H1 (cell line): ENCODE measurements around the gene SMIM38. TPM values are rescaled to one million over a fixed set of nuclear protein-coding genes. Genes with fewer than 3 reads are reported as not detected.
A peak's percentile ranks its signal among the peaks of the same experiment; 100 is the strongest.

Source experiments
- CTCF ChIA-PET: fragments of 300-600 bp; sonication (Branson Sonifier 250); formaldehyde crosslinking; loops from one replicate; lab custom pipeline; 2021; ENCODE audit not compliant: partially characterized antibody; lab: Charles Lee
- POLR2A ChIA-PET: fragments of 300-600 bp; sonication (Branson Sonifier 250); formaldehyde crosslinking; loops from one replicate; lab custom pipeline; 2021; ENCODE audit warnings: inconsistent platforms; ENCODE audit not compliant: partially characterized antibody; lab: Charles Lee
- DNase-seq, 2 experiments: peaks; one replicate each; pipeline versions ENCODE4 v3.0.0 to v3.0.0-alpha.2; 2010 to 2022; ENCODE audit warnings: low spot score in 2 of 2, low read depth in 1 of 2, mixed read lengths in 1 of 2
- FAIRE-seq: peaks from 2 replicates; lab custom pipeline; 2011; peaks lifted over from hg19 to GRCh38; lab: Jason Lieb, UNC
- H2AFZ ChIP-seq: 2 replicates; pipeline ENCODE4 v1.8.1; 2012; ENCODE audit warnings: low read length, inconsistent platforms
- H2AK5ac ChIP-seq: 2 replicates; pipeline ENCODE4 v1.6.1; 2013; ENCODE audit warnings: low read depth, low read length
- H2BK120ac ChIP-seq: replicated peaks from 2 replicates; pipeline ENCODE3; 2013; ENCODE audit warnings: low read depth, low read length, inconsistent platforms
- H2BK12ac ChIP-seq: 2 replicates; pipeline ENCODE4 v1.6.1; 2013; ENCODE audit warnings: low read depth, low read length
- H2BK15ac ChIP-seq: 2 replicates; pipeline ENCODE4 v1.6.1; 2013; ENCODE audit warnings: low read length
- H2BK20ac ChIP-seq: 2 replicates; pipeline ENCODE4 v1.6.1; 2013; ENCODE audit warnings: low read length
- H2BK5ac ChIP-seq: 2 replicates; pipeline ENCODE4 v1.6.1; 2013; ENCODE audit warnings: low read depth, low read length
- H3K14ac ChIP-seq: 2 replicates; pipeline ENCODE4 v1.6.1; 2013; ENCODE audit warnings: inconsistent platforms; ENCODE audit not compliant: insufficient read length
- H3K18ac ChIP-seq: 2 replicates; pipeline ENCODE4 v1.6.1; 2013; ENCODE audit warnings: low read length; ENCODE audit errors: extremely low read depth
- H3K23ac ChIP-seq: 2 replicates; pipeline ENCODE4 v1.6.1; 2013; ENCODE audit warnings: inconsistent platforms; ENCODE audit not compliant: insufficient read length
- H3K23me2 ChIP-seq: 2 replicates; pipeline ENCODE4 v1.6.1; 2013; ENCODE audit warnings: low read depth, low read length
- H3K27ac ChIP-seq: 2 replicates; pipeline ENCODE4 v1.6.1; 2011; ENCODE audit warnings: low read depth, low read length, inconsistent platforms
- H3K27me3 ChIP-seq, 4 experiments: replicated peaks in 1 of 4; 1 replicate in 1 of 4; 2 replicates in 3 of 4; pipeline versions ENCODE4 v1.6.1 to v1.8.1; 2011 to 2013; ENCODE audit warnings: low read length in 3 of 4, mild to moderate bottlenecking in 3 of 4, inconsistent platforms in 2 of 4, mixed read lengths in 2 of 4, moderate library complexity in 1 of 4; ENCODE audit not compliant: control insufficient read depth in 3 of 4, insufficient read depth in 3 of 4; ENCODE audit errors: extremely low read depth in 1 of 4
- H3K36me3 ChIP-seq, 4 experiments: 2 replicates each; pipeline versions ENCODE4 v1.6.1 to v1.8.1; 2011 to 2013; ENCODE audit warnings: mild to moderate bottlenecking in 4 of 4, low read length in 3 of 4, moderate library complexity in 2 of 4, control low read depth in 1 of 4, inconsistent platforms in 1 of 4; ENCODE audit not compliant: insufficient read depth in 4 of 4, control insufficient read depth in 2 of 4
- H3K4ac ChIP-seq: replicated peaks from 2 replicates; pipeline ENCODE3; 2013; ENCODE audit warnings: low read length, low read depth, mixed read lengths, inconsistent platforms; ENCODE audit not compliant: insufficient read length
- H3K4me1 ChIP-seq, 4 experiments: replicated peaks in 1 of 4; 1 replicate in 1 of 4; 2 replicates in 3 of 4; pipeline versions ENCODE4 v1.6.1 to v1.8.1; 2011 to 2013; ENCODE audit warnings: low read length in 3 of 4, inconsistent platforms in 2 of 4, mixed read lengths in 1 of 4; ENCODE audit not compliant: insufficient read depth in 4 of 4, control insufficient read depth in 3 of 4
- H3K4me2 ChIP-seq, 2 experiments: 2 replicates each; pipeline versions ENCODE4 v1.6.1 to v1.8.1; 2011 to 2013; ENCODE audit warnings: low read depth in 2 of 2, low read length in 2 of 2, control low read depth in 1 of 2, inconsistent platforms in 1 of 2, mild to moderate bottlenecking in 1 of 2; ENCODE audit not compliant: insufficient read depth in 1 of 2
- H3K4me3 ChIP-seq, 4 experiments: fragments of 200-600, 300-600 bp in 1 of 4; sonication (generic), shearing (Covaris generic), sonication (Bioruptor Twin) in 1 of 4; 2 replicates each; pipeline versions ENCODE4 v1.5.1 to v1.8.1; 2011 to 2016; ENCODE audit warnings: low read length in 4 of 4, low read depth in 3 of 4, control low read depth in 2 of 4, inconsistent platforms in 2 of 4, mild to moderate bottlenecking in 2 of 4, mixed read lengths in 1 of 4, moderate library complexity in 1 of 4; ENCODE audit not compliant: insufficient read depth in 2 of 4; ENCODE audit errors: extremely low read depth in 1 of 4
- H3K56ac ChIP-seq: replicated peaks from 2 replicates; pipeline ENCODE3; 2013; ENCODE audit warnings: low read depth, mild to moderate bottlenecking, mixed read lengths, low read length, inconsistent platforms; ENCODE audit not compliant: insufficient read length
- H3K79me1 ChIP-seq: 2 replicates; pipeline ENCODE4 v1.6.1; 2013; ENCODE audit warnings: low read depth, low read length, control low read depth
- H3K79me2 ChIP-seq, 2 experiments: 2 replicates each; pipeline versions ENCODE4 v1.6.1 to v1.8.1; 2012 to 2013; ENCODE audit warnings: low read length in 2 of 2, mild to moderate bottlenecking in 2 of 2, inconsistent platforms in 1 of 2; ENCODE audit not compliant: insufficient read depth in 2 of 2, control insufficient read depth in 1 of 2
- H3K9ac ChIP-seq, 4 experiments: replicated peaks in 1 of 4; 1 replicate in 1 of 4; 2 replicates in 3 of 4; pipeline versions ENCODE4 v1.6.1 to v1.8.1; 2011 to 2013; ENCODE audit warnings: low read depth in 3 of 4, low read length in 3 of 4, control low read depth in 2 of 4, mild to moderate bottlenecking in 2 of 4, moderate library complexity in 2 of 4, inconsistent platforms in 1 of 4; ENCODE audit errors: extremely low read depth in 1 of 4
- H3K9me3 ChIP-seq, 2 experiments: 2 replicates each; pipeline versions ENCODE4 v1.6.1 to v1.8.1; 2012 to 2013; ENCODE audit warnings: mild to moderate bottlenecking in 2 of 2, moderate library complexity in 2 of 2, control low read depth in 1 of 2, inconsistent platforms in 1 of 2, low read depth in 1 of 2, low read length in 1 of 2, mixed read lengths in 1 of 2; ENCODE audit not compliant: insufficient read depth in 2 of 2
- H4K20me1 ChIP-seq, 2 experiments: replicated peaks in 1 of 2; 2 replicates each; pipeline versions ENCODE3 to v1.8.1; 2011 to 2013; ENCODE audit warnings: inconsistent platforms in 2 of 2, low read length in 2 of 2, mild to moderate bottlenecking in 1 of 2; ENCODE audit not compliant: insufficient read depth in 2 of 2, control insufficient read depth in 1 of 2
- H4K5ac ChIP-seq: 2 replicates; pipeline ENCODE4 v1.6.1; 2013; ENCODE audit warnings: low read length, low read depth, mixed read lengths, inconsistent platforms; ENCODE audit not compliant: insufficient read length
- H4K8ac ChIP-seq: 2 replicates; pipeline ENCODE4 v1.8.0; 2013; ENCODE audit warnings: mild to moderate bottlenecking, moderate library complexity, low read length, inconsistent platforms; ENCODE audit not compliant: insufficient read depth; ENCODE audit errors: extremely low read depth
- H4K91ac ChIP-seq: replicated peaks from 2 replicates; pipeline ENCODE3; 2013; ENCODE audit warnings: low read length, mixed read lengths, inconsistent platforms; ENCODE audit not compliant: insufficient read length
- CHD2 ChIP-seq: IDR thresholded peaks from 2 replicates; pipeline ENCODE4 v1.6.1; 2012; ENCODE audit warnings: low read length, improper control_type of control experiment
- CTBP2 ChIP-seq: IDR thresholded peaks from 2 replicates; pipeline ENCODE4 v1.7.0; 2011; ENCODE audit warnings: borderline replicate concordance, mild to moderate bottlenecking, moderate library complexity, mixed read lengths, low read length; ENCODE audit not compliant: insufficient read depth, insufficient read length
- FOSL1 ChIP-seq: IDR thresholded peaks from 2 replicates; pipeline ENCODE4 v1.6.1; 2011; ENCODE audit warnings: mild to moderate bottlenecking, low read depth, low read length, moderate library complexity; ENCODE audit not compliant: insufficient read depth
- HDAC6 ChIP-seq: IDR thresholded peaks from one replicate; pipeline ENCODE4 v1.7.1; 2012; ENCODE audit warnings: low read depth, mild to moderate bottlenecking, inconsistent platforms, low read length, moderate library complexity
- JUN ChIP-seq: IDR thresholded peaks from 2 replicates; pipeline ENCODE4 v1.6.1; 2011; ENCODE audit warnings: low read depth, mild to moderate bottlenecking, improper control_type of control experiment, low read length
- NRF1 ChIP-seq: IDR thresholded peaks from 2 replicates; pipeline ENCODE4 v1.6.1; 2011; ENCODE audit warnings: mild to moderate bottlenecking, low read depth, low read length, improper control_type of control experiment
- RXRA ChIP-seq: IDR thresholded peaks from 2 replicates; pipeline ENCODE4 v1.6.1; 2011; ENCODE audit warnings: low read depth, mild to moderate bottlenecking, low read length, moderate library complexity; ENCODE audit not compliant: insufficient read depth
- SRF ChIP-seq: IDR thresholded peaks from 2 replicates; pipeline ENCODE4 v1.6.1; 2011; ENCODE audit warnings: mild to moderate bottlenecking, low read depth, low read length, moderate library complexity
- TBP ChIP-seq: IDR thresholded peaks from 2 replicates; pipeline ENCODE4 v1.6.1; 2011; ENCODE audit warnings: low read depth, low read length, improper control_type of control experiment
- YY1 ChIP-seq: IDR thresholded peaks from 2 replicates; pipeline ENCODE4 v1.6.1; 2011; ENCODE audit warnings: low read depth, mild to moderate bottlenecking, low read length
- WGBS, 2 experiments: shearing (Covaris generic) in 1 of 2; methylation state at CpG; one replicate each; pipeline versions ENCODE4 v1.1.6 to v1.1.7; 2013 to 2015; ENCODE audit warnings: low lambda C conversion rate in 2 of 2, mixed read lengths in 2 of 2, inconsistent platforms in 1 of 2, low coverage in 1 of 2, missing lambda C conversion rate in 1 of 2; ENCODE audit not compliant: insufficient replicate concordance in 2 of 2, insufficient coverage in 1 of 2, insufficient read length in 1 of 2; ENCODE audit errors: extremely low coverage in 1 of 2, missing lambda C conversion rate in 1 of 2; 5-methylcytosine and 5-hydroxymethylcytosine counted together
- polyA plus RNA-seq, 7 experiments: library from polyadenylated mRNA; depleted of rRNA in 3 of 7; stranded (reverse) in 5 of 7; unstranded in 2 of 7; fragments of >200 nt in 5 of 7; fragments of 200-250 nt in 2 of 7; gene quantifications; 1 replicate in 5 of 7; 2 replicates in 1 of 7; 4 replicates in 1 of 7; pipeline versions ENCODE4 v1.2.1 to v1.2.3, GENCODE V29; 2011 to 2013; ENCODE audit warnings: missing spikeins in 2 of 7, mixed read lengths in 2 of 7
- total RNA-seq: library from RNA; stranded (reverse); fragmentation: NEBNext Ultra II Directional; extraction: Animal tissue kit (Norgen Biotek cat#: 25700); gene quantifications from 2 replicates; pipeline ENCODE4 v1.2.1, GENCODE V29; 2021

SMIM38 gene
- total and polyA plus RNA-seq, 2 of the 8 experiments (the other 6 are each of a cell fraction or from before 2014, with no cell fraction given): 0.17 to 0.20 TPM

GRCh38 chr11:69137151-69137844 lies 18.4 kb upstream of the SMIM38 start:
- H3K18ac ChIP-seq: no peak overlapping the region
- TF ChIP-seq RXRA: no peak
- TF ChIP-seq YY1: no peak
- no peak for TF ChIP-seq FOSL1
- TF ChIP-seq HDAC6: no peak
- TF ChIP-seq NRF1: no peak
- no peak for TF ChIP-seq CHD2
- no peak for TF ChIP-seq CTBP2
- no peak for TF ChIP-seq TBP
- no peak for TF ChIP-seq JUN
- TF ChIP-seq SRF: no peak
- H2BK12ac ChIP-seq: no peak overlapping the region
- H4K8ac ChIP-seq: no peak overlapping the region; the same call in 1 of the 2 replicates
- no peak overlapping the region for H3K14ac ChIP-seq
- no peaks in the 10 kb centered on the region for H3K27me3 ChIP-seq
- H3K4ac ChIP-seq: no peak overlapping the region
- no peaks in the 10 kb centered on the region for H4K20me1 ChIP-seq
- WGBS, 2 experiments: 81% methylated on average over 8 of the region's 8 CpGs; no CpG with 5 or more reads in 1 of the 2 experiments
- H3K79me1 ChIP-seq: no peaks in the 10 kb centered on the region
- no peaks in the 10 kb centered on the region for H3K36me3 ChIP-seq
- no peak for DNase-seq
- no peaks in the 10 kb centered on the region for H3K4me1 ChIP-seq
- CTCF ChIA-PET: interaction anchor here (1.5 kb wide), 1 partner anchor 37 kb away, joined by 6 read pairs; no protein-coding TSS in a partner anchor
- H3K9ac ChIP-seq: no peak overlapping the region
- no peaks in the 10 kb centered on the region for H3K79me2 ChIP-seq
- no peak overlapping the region for H4K5ac ChIP-seq
- H3K23me2 ChIP-seq: no peaks in the 10 kb centered on the region
- H3K27ac ChIP-seq: no peak overlapping the region
- H2AFZ ChIP-seq: no peak overlapping the region
- POLR2A ChIA-PET: no interaction called here
- H3K9me3 ChIP-seq: peaks cover 11 to 13% of the 10 kb centered on the region in 2 experiments
- no peak overlapping the region for H2BK20ac ChIP-seq
- no peak overlapping the region for H3K4me3 ChIP-seq
- H2BK15ac ChIP-seq: 0 out of 2 replicates have a peak overlapping the region, but pooled peaks have one; percentile 61
- no peak overlapping the region for H3K56ac ChIP-seq
- no peak overlapping the region for H3K23ac ChIP-seq
- H2AK5ac ChIP-seq: 0 out of 2 replicates have a peak overlapping the region, but pooled peaks have one; percentile 54
- H3K4me2 ChIP-seq: no peak overlapping the region
- no peak overlapping the region for H2BK120ac ChIP-seq
- no peak overlapping the region for H2BK5ac ChIP-seq
- no peak for FAIRE-seq
- H4K91ac ChIP-seq: no peak overlapping the region
